ENCODE data around the gene ALDH9A1.

ALDH9A1 gene

GRCh38 chr1:165647970-165648369 is 50.4 kb downstream of the ALDH9A1 start:
- TF ChIP-seq CREB1 (IDR thresholded peaks at IDR 0.05; ENCODE audit: low read depth) (no peak), USF1 (IDR thresholded peaks at IDR 0.05) (no peak), RAD21 (IDR thresholded peaks at IDR 0.05; ENCODE audit: low read depth) (no peak), TAF1 (IDR thresholded peaks at IDR 0.05; ENCODE audit: low read depth) (no peak), MAX (IDR thresholded peaks at IDR 0.05) (no peak), TEAD4 (IDR thresholded peaks at IDR 0.05) (no peak), EP300 (IDR thresholded peaks at IDR 0.05; ENCODE audit: borderline replicate concordance) (no peak)

- TF ChIP-seq YY1 (IDR thresholded peaks at IDR 0.05; ENCODE audit: low read depth) (no peak), TEAD4 (IDR thresholded peaks at IDR 0.05) (no peak), RAD21 (IDR thresholded peaks at IDR 0.05; ENCODE audit: low read depth) (no peak), CREB1 (IDR thresholded peaks at IDR 0.05; ENCODE audit: low read depth) (no peak), EGR1 (IDR thresholded peaks at IDR 0.05) (no peak), REST (IDR thresholded peaks at IDR 0.05; ENCODE audit: low read depth) (no peak)
Observed at GRCh38 chr1:165647517-165647916, 50.8 kb downstream of the ALDH9A1 start.

GRCh38 chr1:165645654-165646366 is 52.6 kb downstream of the ALDH9A1 start:
- no peak for TF ChIP-seq USF1 (IDR thresholded peaks at IDR 0.05)
- TF ChIP-seq ZBTB7A (IDR thresholded peaks at IDR 0.05; ENCODE audit: low read depth), result no peak
- no peak for TF ChIP-seq YY1 (IDR thresholded peaks at IDR 0.05; ENCODE audit: low read depth)
- TF ChIP-seq CEBPB (IDR thresholded peaks at IDR 0.05), result no peak
- TF ChIP-seq RAD21 (IDR thresholded peaks at IDR 0.05; ENCODE audit: low read depth), result no peak
- no peak for TF ChIP-seq TEAD4 (IDR thresholded peaks at IDR 0.05)
- TF ChIP-seq EP300 (IDR thresholded peaks at IDR 0.05; ENCODE audit: borderline replicate concordance), result no peak
- TF ChIP-seq NFIC (IDR thresholded peaks at IDR 0.05), result no peak
- no peak for TF ChIP-seq EGR1 (IDR thresholded peaks at IDR 0.05)
- no peak for TF ChIP-seq FOXM1 (IDR thresholded peaks at IDR 0.05; ENCODE audit: borderline replicate concordance, low read depth)
- TF ChIP-seq MAX (IDR thresholded peaks at IDR 0.05), result no peak
- no peak for TF ChIP-seq TCF12 (IDR thresholded peaks at IDR 0.05; ENCODE audit: low read depth)
- TF ChIP-seq TAF1 (IDR thresholded peaks at IDR 0.05; ENCODE audit: low read depth), result no peak

GRCh38 chr1:165644064-165644735 is 54.2 kb downstream of the ALDH9A1 start:
- TF ChIP-seq CREB1 (IDR thresholded peaks at IDR 0.05; ENCODE audit: low read depth), result no peak
- TF ChIP-seq FOXM1 (IDR thresholded peaks at IDR 0.05; ENCODE audit: borderline replicate concordance, low read depth), result no peak
- TF ChIP-seq REST (IDR thresholded peaks at IDR 0.05; ENCODE audit: low read depth), result no peak
- no peak for TF ChIP-seq CEBPB (IDR thresholded peaks at IDR 0.05)
- no peak for TF ChIP-seq USF1 (IDR thresholded peaks at IDR 0.05)
- no peak for TF ChIP-seq TEAD4 (IDR thresholded peaks at IDR 0.05)
- TF ChIP-seq YY1 (IDR thresholded peaks at IDR 0.05; ENCODE audit: low read depth), result no peak
- no peak for TF ChIP-seq EGR1 (IDR thresholded peaks at IDR 0.05)
- TF ChIP-seq NFIC (IDR thresholded peaks at IDR 0.05), result no peak
- TF ChIP-seq MAX (IDR thresholded peaks at IDR 0.05), result no peak
- TF ChIP-seq RAD21 (IDR thresholded peaks at IDR 0.05; ENCODE audit: low read depth), result no peak
- no peak for TF ChIP-seq ZBTB7A (IDR thresholded peaks at IDR 0.05; ENCODE audit: low read depth)

Measured in Ishikawa (cell line).